ENCODE results near the gene HERPUD1. TPM values are rescaled to one million over a fixed set of nuclear protein-coding genes. Genes with fewer than 3 reads are reported as not detected.

HERPUD1 gene
- total and polyA plus RNA-seq, 9 of the 15 experiments (the other 6 are each of a cell fraction or from before 2014, with no cell fraction given) = 14.2 to 60.7 (median 37.4) TPM

GRCh38 chr16:56932721-56933619 lies 1.0 kb downstream of the HERPUD1 start (continued):
- TF ChIP-seq SIN3A (IDR thresholded peaks at IDR 0.05; ENCODE audit: borderline replicate concordance in 2 of 2, control insufficient read depth in 1 of 2, low read depth in 2 of 2, low read length in 2 of 2) = peak; percentile 57 to 88; a peak in 1 of 4 replicates
- TF ChIP-seq, protein P1, sequence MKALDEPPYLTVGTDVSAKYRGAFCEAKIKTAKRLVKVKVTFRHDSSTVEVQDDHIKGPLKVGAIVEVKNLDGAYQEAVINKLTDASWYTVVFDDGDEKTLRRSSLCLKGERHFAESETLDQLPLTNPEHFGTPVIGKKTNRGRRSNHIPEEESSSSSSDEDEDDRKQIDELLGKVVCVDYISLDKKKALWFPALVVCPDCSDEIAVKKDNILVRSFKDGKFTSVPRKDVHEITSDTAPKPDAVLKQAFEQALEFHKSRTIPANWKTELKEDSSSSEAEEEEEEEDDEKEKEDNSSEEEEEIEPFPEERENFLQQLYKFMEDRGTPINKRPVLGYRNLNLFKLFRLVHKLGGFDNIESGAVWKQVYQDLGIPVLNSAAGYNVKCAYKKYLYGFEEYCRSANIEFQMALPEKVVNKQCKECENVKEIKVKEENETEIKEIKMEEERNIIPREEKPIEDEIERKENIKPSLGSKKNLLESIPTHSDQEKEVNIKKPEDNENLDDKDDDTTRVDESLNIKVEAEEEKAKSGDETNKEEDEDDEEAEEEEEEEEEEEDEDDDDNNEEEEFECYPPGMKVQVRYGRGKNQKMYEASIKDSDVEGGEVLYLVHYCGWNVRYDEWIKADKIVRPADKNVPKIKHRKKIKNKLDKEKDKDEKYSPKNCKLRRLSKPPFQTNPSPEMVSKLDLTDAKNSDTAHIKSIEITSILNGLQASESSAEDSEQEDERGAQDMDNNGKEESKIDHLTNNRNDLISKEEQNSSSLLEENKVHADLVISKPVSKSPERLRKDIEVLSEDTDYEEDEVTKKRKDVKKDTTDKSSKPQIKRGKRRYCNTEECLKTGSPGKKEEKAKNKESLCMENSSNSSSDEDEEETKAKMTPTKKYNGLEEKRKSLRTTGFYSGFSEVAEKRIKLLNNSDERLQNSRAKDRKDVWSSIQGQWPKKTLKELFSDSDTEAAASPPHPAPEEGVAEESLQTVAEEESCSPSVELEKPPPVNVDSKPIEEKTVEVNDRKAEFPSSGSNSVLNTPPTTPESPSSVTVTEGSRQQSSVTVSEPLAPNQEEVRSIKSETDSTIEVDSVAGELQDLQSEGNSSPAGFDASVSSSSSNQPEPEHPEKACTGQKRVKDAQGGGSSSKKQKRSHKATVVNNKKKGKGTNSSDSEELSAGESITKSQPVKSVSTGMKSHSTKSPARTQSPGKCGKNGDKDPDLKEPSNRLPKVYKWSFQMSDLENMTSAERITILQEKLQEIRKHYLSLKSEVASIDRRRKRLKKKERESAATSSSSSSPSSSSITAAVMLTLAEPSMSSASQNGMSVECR (CRISPR knock-in tag; IDR thresholded peaks at IDR 0.05) = peak; percentile 77; the same call in 1 of the 2 replicates
- TF ChIP-seq KDM5B (IDR thresholded peaks at IDR 0.05; ENCODE audit: insufficient replicate concordance, low read depth, low read length) = peak; percentile 67
- no peak for TF ChIP-seq CSDE1 (IDR thresholded peaks at IDR 0.05)
- TF ChIP-seq FOXK1 (CRISPR knock-in tag; IDR thresholded peaks at IDR 0.05; ENCODE audit: borderline replicate concordance) = 0 out of 2 replicates have a peak, but pooled peaks have one; percentile 62
- 0 out of 2 replicates have a peak, but pooled peaks have one; percentile 17 for TF ChIP-seq ZNF431 (CRISPR knock-in tag; IDR thresholded peaks at IDR 0.05)
- TF ChIP-seq CEBPB (tag; IDR thresholded peaks at IDR 0.05) = peak; percentile 58; the same call in 1 of the 2 replicates
- TF ChIP-seq E2F3 (CRISPR knock-in tag; IDR thresholded peaks at IDR 0.05) = no peak
- TF ChIP-seq SETDB1 (IDR thresholded peaks at IDR 0.05; ENCODE audit: low read length) = no peak
- no peak for TF ChIP-seq SRSF7 (optimal IDR thresholded peaks at IDR 0.05; ENCODE audit: low read depth, low read length)
- 0 out of 4 replicates have a peak, but pooled peaks of 1 of the 2 experiments have one; percentile 9 for TF ChIP-seq MAZ (CRISPR knock-in tag; conservative IDR thresholded peaks at IDR 0.05 in 1 of 2, IDR thresholded peaks at IDR 0.05 in 1 of 2)
- peak; percentile 42 to 93; a peak in 2 of 4 replicates for TF ChIP-seq HDAC1 (IDR thresholded peaks at IDR 0.05)
- TF ChIP-seq NFRKB (IDR thresholded peaks at IDR 0.05; ENCODE audit: low read depth) = no peak
- peak; percentile 97 to 98 for TF ChIP-seq FOXK2 (conservative IDR thresholded peaks at IDR 0.05 in 1 of 2, IDR thresholded peaks at IDR 0.05 in 1 of 2; ENCODE audit: low read depth in 2 of 2)
- no peak for TF ChIP-seq NELFE (IDR thresholded peaks at IDR 0.05; ENCODE audit: insufficient read depth, insufficient read length)
- no peak for TF ChIP-seq SNRNP70 (optimal IDR thresholded peaks at IDR 0.05; ENCODE audit: low read depth, low read length)
- TF ChIP-seq HEY1 (CRISPR knock-in tag; IDR thresholded peaks at IDR 0.05; ENCODE audit: borderline replicate concordance) = no peak
- no peak for TF ChIP-seq E2F5 (CRISPR knock-in tag; IDR thresholded peaks at IDR 0.05)
- TF ChIP-seq ZEB2 (IDR thresholded peaks at IDR 0.05) = no peak
- no peak for TF ChIP-seq MAFF (IDR thresholded peaks at IDR 0.05; ENCODE audit: low read length)
- TF ChIP-seq SAP30 (IDR thresholded peaks at IDR 0.05; ENCODE audit: borderline replicate concordance, insufficient read depth, low read depth, low read length, poor library complexity, severe bottlenecking) = peak; percentile 92
- TF ChIP-seq FOXA1 (IDR thresholded peaks at IDR 0.05; ENCODE audit: borderline replicate concordance) = peak; percentile 37; the same call in 1 of the 2 replicates
